C4-2B (cell line): ENCODE results near the gene EPHA4.

Experiments
- CTCF ChIP-seq: fragments of 450-650 bp; conservative IDR thresholded peaks from 2 replicates; pipeline ENCODE4 v1.5.1; 2017; ENCODE audit warnings: mild to moderate bottlenecking
- ZFX ChIP-seq: fragments of 450-650 bp; IDR thresholded peaks from 2 replicates; pipeline ENCODE4 v1.6.1; 2017

- TF ChIP-seq CTCF (no peak), ZFX (no peak)
These were observed 104.5 kb downstream of the EPHA4 start for GRCh38 chr2:221467610-221468009.
